Embryonic facial prominence (tissue), 1 donor: ENCODE measurements around the gene TRIM69.

ENCODE experiments used
- DNase-seq: peaks from one replicate; pipeline ENCODE4 v3.0.0-alpha.2; 2016; ENCODE audit errors: extremely low spot score

The TRIM69 gene

DNA sequence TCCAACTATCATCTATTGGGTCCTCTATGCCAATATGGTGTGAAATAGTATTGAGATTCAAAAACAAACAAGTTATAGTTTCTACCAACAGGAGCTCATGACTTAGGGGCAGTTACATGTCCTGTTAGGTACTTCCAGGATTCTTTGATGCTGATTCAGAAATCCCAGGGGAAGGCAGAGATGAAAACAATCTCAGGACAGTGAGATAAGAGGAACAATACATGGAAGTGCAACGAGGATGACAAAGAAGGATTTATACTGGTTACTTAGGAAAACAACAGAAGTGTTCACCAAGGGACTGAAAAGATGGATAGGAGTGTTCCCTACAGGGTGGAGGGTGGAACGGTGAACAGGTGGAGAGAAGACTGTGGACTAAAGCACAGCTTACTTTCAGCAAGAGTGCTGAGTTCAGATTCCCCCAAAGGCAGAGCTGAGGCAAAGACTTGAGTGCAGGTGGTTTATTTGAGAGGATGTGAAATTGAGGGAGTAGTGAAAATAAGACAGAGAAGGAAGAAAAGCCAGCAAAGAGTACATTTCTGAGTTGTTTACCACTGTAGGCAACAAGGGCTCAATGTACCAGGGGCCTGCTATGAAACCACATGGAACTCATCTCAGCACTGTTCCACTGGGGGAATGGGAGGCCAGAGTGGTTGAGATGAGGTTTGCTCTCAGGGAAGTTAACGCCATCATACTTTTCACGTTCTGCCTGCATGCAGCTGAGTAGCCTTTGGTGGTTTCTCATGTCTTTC is 68.1 kb downstream of the TRIM69 start:
- DNase-seq: no peak

DNA sequence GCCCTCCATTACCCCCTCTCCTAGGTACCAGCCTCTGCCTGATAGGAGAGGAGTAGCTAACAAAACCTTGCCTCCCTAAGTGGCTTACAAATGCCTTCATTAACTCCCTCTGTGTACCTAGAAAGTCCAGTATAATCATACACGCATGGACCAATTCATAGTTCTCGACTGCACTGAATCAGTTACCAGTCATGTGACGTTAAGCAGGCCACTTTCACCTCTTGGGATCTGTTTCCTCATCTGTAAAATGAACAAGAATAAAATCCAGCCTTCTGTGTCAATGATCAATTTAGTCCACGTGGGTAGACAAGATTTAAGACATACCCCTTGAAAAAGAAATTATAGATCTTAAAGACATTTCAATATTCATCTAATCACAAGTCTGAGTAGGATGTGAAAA is 72.2 kb downstream of the TRIM69 start:
- no peak for DNase-seq

- DNase-seq: no peak
These were observed 73.9 kb downstream of the TRIM69 start for GRCh38 chr15:44810237-44810636.

DNA sequence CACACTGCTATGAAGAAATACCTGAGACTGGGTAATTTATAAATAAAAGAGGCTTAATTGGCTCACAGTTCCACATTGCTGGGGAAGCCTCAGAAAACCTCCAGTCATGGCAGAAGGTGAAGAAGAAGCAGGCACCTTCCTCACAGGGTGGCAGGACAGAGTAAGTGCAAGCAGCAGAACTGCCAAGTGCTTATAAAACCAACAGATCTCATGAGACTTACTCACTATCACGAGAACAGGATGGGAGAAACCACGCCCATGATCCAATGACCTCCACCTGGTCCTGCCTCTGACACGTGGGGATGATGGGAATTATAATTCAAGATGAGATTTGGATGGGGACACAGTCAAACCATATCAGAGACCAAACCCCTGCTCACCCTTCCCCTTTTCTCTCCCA is 75.0 kb downstream of the TRIM69 start:
- DNase-seq: no peak

DNA sequence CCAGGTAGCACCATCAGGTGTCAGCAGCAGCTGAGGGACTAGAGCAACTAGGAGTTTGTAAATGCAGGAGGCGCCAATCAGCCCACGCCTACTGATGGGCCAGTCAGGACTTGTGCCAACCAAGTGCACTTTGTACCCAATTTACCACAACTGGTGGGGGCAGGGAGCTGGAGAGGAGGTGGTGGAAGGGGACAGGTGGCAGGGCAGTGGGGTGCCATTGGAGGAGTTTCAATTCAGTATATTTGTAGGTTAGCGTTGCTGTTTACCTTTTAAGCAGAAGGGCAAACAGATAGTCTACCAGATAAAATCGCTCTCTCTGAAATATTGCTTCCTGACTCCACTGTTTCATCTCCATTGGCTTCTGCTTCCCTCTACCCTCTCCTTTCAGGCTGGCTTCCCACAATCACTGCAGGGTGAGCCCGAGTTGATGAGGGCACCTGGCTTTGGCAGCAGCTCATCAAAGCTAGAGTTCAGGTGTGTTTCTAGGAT is 75.7 kb downstream of the TRIM69 start:
- DNase-seq: no peak

DNA sequence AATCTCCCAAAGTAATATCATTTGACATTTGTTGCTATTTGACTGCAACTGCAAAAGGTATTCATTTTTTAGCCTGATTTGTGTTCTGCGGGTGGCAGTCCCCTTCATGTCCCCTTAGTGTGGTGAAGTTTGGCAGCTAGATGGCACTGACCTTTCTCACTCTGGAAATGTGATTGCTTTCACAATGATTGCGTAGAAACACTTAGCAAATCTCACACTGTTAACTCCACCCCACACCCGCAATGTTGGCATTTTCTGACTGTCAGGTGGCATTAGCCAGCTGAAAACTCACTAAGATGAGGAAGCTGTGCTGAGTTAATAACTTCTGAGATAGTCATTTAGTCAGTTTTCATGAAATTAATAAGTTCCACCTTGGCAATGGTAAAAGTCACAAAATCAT is 76.9 kb downstream of the TRIM69 start:
- no peak for DNase-seq
